22Rv1 (cell line): ENCODE measurements around the gene KCNRG.
"Not testable (repeated sequence)": the region's sequence is repeated elsewhere in the genome, so short reads cannot be mapped to it uniquely, and the experiment has no call there.

Experiments
- H3K27ac ChIP-seq: fragments of 450-650 bp; 2 replicates; pipeline ENCODE4 v1.5.1; 2017
- ZFX ChIP-seq: fragments of 450-650 bp; IDR thresholded peaks from 2 replicates; pipeline ENCODE4 v1.6.1; 2017; ENCODE audit warnings: antibody characterized with exemption, borderline replicate concordance
- TF ChIP-seq, protein P1 (sequence below): fragments of 450-650 bp; IDR thresholded peaks from 2 replicates; pipeline ENCODE4 v1.5.1; 2017; ENCODE audit warnings: mild to moderate bottlenecking

The KCNRG gene

DNA sequence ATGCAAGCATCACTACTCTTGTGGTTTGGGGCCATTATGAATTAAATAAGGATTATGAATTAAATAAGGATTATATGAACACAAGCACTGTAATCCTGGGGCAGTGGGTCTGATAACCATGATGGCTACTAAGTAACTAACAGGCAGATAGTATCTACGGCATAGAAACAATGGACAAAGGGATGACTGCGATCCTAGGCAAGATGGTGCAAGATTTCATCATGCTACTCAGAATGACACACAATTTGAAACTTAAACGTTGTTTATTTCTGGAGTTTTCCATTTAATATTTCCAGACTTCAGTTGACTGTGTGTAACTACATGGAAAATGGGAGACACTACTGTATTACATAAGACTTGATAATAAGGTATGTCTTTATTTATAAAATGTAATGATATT, 15.1 kb downstream of the KCNRG start:
- TF ChIP-seq, protein P1, sequence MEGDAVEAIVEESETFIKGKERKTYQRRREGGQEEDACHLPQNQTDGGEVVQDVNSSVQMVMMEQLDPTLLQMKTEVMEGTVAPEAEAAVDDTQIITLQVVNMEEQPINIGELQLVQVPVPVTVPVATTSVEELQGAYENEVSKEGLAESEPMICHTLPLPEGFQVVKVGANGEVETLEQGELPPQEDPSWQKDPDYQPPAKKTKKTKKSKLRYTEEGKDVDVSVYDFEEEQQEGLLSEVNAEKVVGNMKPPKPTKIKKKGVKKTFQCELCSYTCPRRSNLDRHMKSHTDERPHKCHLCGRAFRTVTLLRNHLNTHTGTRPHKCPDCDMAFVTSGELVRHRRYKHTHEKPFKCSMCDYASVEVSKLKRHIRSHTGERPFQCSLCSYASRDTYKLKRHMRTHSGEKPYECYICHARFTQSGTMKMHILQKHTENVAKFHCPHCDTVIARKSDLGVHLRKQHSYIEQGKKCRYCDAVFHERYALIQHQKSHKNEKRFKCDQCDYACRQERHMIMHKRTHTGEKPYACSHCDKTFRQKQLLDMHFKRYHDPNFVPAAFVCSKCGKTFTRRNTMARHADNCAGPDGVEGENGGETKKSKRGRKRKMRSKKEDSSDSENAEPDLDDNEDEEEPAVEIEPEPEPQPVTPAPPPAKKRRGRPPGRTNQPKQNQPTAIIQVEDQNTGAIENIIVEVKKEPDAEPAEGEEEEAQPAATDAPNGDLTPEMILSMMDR: no peak
- TF ChIP-seq ZFX: no peak

DNA sequence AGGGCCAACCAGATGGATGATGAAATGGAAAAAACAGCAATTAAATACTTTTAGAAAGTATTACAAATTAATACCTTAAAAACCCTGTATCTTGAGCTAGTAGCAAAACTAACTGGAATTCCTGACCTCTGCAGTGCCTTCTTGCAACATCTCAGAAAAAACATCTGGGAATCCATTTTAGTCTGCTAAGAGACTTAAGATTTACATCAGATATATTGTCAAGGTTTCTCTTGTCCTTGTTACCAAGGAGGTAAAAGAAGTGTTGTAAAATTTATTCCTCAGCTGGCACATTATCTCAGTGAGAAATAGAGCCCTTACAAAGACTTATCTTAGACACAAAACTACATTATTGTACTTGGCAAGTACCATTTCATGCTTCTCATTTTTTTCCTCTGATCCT, 18.5 kb downstream of the KCNRG start:
- H3K27ac ChIP-seq: peak overlapping the region; percentile 33
- TF ChIP-seq, protein P1: no peak
- no peak for TF ChIP-seq ZFX

More for the DNA sequence above, 15.1 kb downstream of the KCNRG start:
- H3K27ac ChIP-seq: peak overlapping the region; percentile 39

DNA sequence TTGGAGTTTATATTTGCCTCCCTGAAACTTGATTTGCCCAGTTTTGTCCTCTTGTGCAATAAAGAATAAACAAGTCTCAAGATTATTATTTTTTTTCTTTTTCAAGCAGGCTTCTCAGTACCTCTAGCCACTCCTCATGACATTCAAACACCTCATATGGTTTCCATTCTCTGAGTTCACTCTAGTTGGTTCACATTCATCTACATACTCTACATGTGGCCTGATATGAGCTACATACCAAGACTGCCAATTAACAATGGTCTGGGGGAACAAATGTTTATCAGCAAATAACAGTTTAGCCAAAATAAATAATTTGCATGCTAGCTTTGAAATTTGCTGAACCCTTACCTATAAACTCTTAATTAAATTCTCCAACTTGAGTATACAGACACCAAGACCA, 22.5 kb downstream of the KCNRG start:
- H3K27ac ChIP-seq: peak overlapping the region; percentile 28
- TF ChIP-seq ZFX: no peak
- TF ChIP-seq, protein P1: no peak

DNA sequence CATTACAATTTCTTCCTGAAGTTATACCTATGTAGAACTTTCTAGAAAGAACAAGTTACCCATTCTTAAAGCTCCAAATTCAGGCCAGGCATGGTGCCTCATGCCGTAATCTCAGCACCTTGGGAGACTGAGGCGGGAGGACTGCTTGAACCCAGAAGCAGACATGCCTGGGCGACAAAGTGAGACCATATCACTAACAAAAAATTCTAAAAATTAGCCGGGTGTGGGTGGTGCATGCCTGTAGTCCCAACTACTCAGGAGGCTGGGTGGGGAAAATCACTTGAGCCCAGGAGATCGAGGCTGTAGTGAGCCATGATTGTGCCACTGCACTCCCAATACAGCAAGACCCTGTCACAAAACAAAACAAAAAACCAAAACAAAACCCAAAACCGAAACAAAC, 23.0 kb downstream of the KCNRG start:
- no peak for TF ChIP-seq ZFX
- peak overlapping the region; percentile 28 for H3K27ac ChIP-seq

DNA sequence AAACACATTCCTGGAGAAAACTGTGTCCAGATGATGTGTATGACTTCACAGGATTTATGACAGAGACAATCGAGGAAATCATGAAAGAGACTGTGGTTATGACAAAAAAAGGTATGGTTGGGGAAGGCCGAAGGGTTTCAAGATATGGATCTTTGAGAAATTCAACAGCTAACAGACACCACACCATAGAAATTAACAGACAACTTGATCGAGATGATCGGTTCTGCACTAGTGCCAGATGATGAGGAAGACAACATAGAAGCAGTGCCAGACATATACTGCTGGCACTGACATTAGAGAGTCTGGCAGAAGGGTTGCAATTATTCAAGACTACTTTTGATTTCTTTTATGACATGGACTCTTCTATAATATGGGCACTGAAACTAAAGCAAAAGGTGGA, 37.2 kb downstream of the KCNRG start:
- TF ChIP-seq, protein P1: no peak
- TF ChIP-seq ZFX: no peak
- 0 out of 2 replicates have a peak overlapping the region, but pooled peaks have one; percentile 1 for H3K27ac ChIP-seq

DNA sequence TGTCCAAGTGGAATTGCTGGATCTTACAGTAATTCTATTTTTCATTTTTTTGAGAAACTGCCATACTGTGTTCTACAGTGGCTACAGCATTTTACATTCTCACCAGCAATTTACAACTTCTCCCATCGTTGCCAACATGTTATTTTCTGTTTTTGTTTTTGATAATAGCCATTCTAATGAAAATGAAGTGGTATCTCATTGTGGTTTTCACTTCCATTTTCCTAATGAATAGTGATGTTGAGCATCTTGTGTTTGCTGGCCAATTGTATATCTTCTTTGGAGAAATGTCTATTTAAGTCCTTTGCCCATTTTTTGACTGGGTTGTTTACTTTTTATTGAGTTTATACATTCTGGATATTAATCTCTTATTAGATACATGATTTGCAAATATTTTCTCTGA, 38.6 kb downstream of the KCNRG start:
- no peak for TF ChIP-seq ZFX
- TF ChIP-seq, protein P1: no peak
- H3K27ac ChIP-seq: no peak overlapping the region

DNA sequence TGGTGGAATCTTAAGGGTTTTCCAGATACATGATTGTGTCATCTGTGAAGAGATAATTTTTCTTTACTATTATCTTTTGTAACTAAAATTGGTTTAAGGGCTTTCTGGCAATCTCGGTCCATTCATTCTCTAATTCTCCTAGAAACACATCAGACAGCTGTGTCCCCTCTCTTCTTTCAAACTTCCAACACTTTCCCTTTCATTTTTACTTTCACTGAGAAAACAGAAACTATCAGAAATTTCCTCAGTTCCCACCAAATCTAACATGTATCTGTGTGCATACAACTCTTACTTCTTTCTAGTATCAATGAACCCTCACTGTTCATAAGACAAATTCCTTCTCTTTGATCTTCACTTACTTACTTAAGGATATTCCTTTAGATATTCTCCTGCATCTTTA, 40.2 kb downstream of the KCNRG start:
- TF ChIP-seq, protein P1: no peak
- TF ChIP-seq ZFX: no peak
- H3K27ac ChIP-seq: no peak overlapping the region

DNA sequence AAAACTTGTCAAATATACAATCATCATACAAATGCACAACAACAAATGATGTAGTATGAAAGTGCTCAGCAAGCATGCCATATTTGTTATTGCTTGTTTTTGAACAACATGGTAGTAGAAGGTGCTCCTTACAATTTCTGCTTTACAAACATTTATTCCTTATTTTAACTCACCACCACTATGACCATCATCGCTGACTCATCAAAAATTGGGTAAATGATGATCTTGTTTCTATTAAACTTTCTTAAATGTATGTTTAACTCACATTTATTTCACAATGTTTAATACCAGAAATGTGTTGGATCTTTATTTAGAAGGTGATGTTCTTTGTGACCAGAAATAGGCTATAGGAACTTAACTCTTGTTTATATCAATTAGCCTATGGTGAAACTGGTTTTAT, 45.5 kb downstream of the KCNRG start:
- no peak for TF ChIP-seq ZFX
- TF ChIP-seq, protein P1: no peak
- no peak overlapping the region for H3K27ac ChIP-seq

DNA sequence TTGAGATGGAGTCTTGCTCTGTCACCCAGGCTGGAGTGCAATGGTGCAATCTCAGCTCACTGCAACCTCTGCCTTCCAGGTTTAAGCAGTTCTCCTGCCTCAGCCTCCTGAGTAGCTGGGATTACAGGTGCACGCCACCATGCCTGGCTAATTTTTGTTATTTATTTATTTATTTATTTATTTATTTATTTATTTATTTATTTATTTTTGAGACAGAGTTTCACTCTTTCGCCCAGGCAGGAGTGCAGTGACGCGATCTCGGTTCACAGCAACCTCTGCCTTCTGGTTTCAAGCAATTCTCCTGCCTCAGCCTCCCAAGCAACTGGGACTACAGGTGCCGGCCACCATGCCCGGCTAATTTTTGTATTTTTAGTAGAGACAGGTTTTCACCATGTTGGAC, 47.1 kb downstream of the KCNRG start:
- not testable (repeated sequence) for H3K27ac ChIP-seq
